Osteocyte (in vitro differentiated cells): ENCODE measurements around the gene BHLHE23. TPM values are rescaled to one million over a fixed set of nuclear protein-coding genes. Genes with fewer than 3 reads are reported as not detected.

Experiments used
- DNase-seq: peaks from one replicate; pipeline ENCODE4 v3.0.0; 2021; ENCODE audit warnings: mixed read lengths; ENCODE audit not compliant: unreplicated experiment; ENCODE audit errors: extremely low spot score
- H3K27ac Mint-ChIP-seq: one replicate; pipeline ENCODE4 v1.8.0; 2021; ENCODE audit warnings: mild to moderate bottlenecking, mixed read lengths; ENCODE audit not compliant: unreplicated experiment
- H3K27me3 Mint-ChIP-seq: one replicate; pipeline ENCODE4 v1.8.0; 2021; ENCODE audit warnings: mixed read lengths; ENCODE audit not compliant: unreplicated experiment
- H3K36me3 Mint-ChIP-seq: one replicate; pipeline ENCODE4 v1.8.0; 2021; ENCODE audit warnings: mixed read lengths; ENCODE audit not compliant: unreplicated experiment
- H3K4me1 Mint-ChIP-seq: one replicate; pipeline ENCODE4 v1.8.0; 2021; ENCODE audit warnings: mixed read lengths; ENCODE audit not compliant: unreplicated experiment
- H3K4me3 Mint-ChIP-seq: one replicate; pipeline ENCODE4 v1.8.0; 2021; ENCODE audit warnings: mild to moderate bottlenecking, moderate library complexity, mixed read lengths; ENCODE audit not compliant: unreplicated experiment
- H3K9me3 Mint-ChIP-seq: one replicate; pipeline ENCODE4 v1.8.0; 2021; ENCODE audit warnings: mixed read lengths; ENCODE audit not compliant: unreplicated experiment
- total RNA-seq: library from RNA; stranded (reverse); gene quantifications from 2 replicates; pipeline ENCODE4 v1.2.1, GENCODE V29; 2021
- TF ChIP-seq, protein P1 (sequence below): fragments of 200-600 bp; sonication (generic); IDR thresholded peaks from 2 replicates; pipeline ENCODE4 v1.5.0; 2021; ENCODE audit warnings: antibody characterized with exemption, mild to moderate bottlenecking, moderate library complexity

The BHLHE23 gene
- total RNA-seq, 1 donor from 2014 or later = not detected

DNA sequence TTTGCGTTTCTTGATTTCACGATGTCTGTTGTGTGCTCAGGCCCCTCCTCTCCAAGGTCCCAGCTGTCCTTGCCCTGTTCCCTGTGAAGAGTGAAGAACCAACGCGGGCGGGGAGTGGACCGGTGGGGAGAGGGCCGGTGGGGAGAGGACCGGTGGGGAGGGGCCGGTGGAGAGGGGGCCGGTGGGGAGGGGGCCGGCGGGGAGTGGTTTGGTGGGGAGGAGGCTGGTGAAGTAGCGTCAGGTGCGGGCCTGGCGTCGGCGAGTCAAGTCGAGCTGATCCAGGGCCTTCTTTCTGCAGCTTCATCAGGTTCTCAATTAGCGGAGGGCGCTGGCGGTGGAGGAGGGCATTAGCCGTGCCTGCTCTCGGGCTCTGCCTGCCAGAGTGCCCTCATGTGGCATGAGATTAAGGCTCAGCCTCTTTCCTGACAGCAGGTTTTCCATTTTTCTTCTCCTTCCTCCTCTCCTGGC is 21.2 kb upstream of the BHLHE23 start:
- no peaks in the 10 kb centered on the region for H3K4me1 Mint-ChIP-seq
- peaks cover 16% of the 10 kb centered on the region for H3K27me3 Mint-ChIP-seq
- H3K9me3 Mint-ChIP-seq = no peaks in the 10 kb centered on the region
- H3K36me3 Mint-ChIP-seq = no peaks in the 10 kb centered on the region
- DNase-seq = no peak
- no peak overlapping the region for H3K27ac Mint-ChIP-seq
- H3K4me3 Mint-ChIP-seq = no peak overlapping the region
- TF ChIP-seq, protein P1, sequence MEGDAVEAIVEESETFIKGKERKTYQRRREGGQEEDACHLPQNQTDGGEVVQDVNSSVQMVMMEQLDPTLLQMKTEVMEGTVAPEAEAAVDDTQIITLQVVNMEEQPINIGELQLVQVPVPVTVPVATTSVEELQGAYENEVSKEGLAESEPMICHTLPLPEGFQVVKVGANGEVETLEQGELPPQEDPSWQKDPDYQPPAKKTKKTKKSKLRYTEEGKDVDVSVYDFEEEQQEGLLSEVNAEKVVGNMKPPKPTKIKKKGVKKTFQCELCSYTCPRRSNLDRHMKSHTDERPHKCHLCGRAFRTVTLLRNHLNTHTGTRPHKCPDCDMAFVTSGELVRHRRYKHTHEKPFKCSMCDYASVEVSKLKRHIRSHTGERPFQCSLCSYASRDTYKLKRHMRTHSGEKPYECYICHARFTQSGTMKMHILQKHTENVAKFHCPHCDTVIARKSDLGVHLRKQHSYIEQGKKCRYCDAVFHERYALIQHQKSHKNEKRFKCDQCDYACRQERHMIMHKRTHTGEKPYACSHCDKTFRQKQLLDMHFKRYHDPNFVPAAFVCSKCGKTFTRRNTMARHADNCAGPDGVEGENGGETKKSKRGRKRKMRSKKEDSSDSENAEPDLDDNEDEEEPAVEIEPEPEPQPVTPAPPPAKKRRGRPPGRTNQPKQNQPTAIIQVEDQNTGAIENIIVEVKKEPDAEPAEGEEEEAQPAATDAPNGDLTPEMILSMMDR = no peak

DNA sequence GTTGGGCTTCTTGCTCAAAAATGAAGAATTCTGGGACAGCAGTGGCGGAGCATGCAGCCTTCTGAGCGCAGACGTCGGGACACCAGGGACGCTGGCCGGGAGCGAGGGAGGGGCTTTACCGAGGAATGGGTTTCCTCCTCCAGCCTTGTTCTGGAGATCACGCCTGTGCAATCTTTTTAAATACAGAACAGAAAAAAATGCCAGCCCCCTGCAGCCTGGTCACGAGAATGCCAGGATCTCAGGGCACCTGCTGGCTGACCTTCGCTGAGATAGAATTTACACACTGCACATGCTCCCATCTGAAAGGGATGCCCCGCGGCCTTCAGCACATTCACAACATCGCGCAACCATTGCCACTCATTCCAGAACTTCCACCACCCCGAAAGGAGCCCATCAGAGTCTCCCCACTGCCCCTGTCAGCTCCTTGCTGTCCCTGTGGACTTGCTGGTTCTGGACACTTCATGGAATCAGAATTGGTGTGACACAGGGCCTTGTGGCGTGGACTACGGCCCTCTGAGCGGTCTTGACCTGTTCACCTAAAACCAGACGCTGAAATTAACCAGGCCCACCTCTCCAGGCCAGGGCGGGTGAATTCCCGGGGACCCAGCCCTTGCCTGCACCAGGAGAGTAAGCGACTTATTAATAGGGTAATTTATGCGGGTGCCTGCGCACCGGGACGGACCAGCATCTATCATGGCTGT is 20.6 kb upstream of the BHLHE23 start:
- H3K4me1 Mint-ChIP-seq = no peaks in the 10 kb centered on the region
- no peak for DNase-seq
- H3K27ac Mint-ChIP-seq = no peak overlapping the region
- no peaks in the 10 kb centered on the region for H3K9me3 Mint-ChIP-seq
- H3K27me3 Mint-ChIP-seq = peaks cover 12% of the 10 kb centered on the region
- TF ChIP-seq, protein P1 = no peak
- no peak overlapping the region for H3K4me3 Mint-ChIP-seq
- no peaks in the 10 kb centered on the region for H3K36me3 Mint-ChIP-seq

DNA sequence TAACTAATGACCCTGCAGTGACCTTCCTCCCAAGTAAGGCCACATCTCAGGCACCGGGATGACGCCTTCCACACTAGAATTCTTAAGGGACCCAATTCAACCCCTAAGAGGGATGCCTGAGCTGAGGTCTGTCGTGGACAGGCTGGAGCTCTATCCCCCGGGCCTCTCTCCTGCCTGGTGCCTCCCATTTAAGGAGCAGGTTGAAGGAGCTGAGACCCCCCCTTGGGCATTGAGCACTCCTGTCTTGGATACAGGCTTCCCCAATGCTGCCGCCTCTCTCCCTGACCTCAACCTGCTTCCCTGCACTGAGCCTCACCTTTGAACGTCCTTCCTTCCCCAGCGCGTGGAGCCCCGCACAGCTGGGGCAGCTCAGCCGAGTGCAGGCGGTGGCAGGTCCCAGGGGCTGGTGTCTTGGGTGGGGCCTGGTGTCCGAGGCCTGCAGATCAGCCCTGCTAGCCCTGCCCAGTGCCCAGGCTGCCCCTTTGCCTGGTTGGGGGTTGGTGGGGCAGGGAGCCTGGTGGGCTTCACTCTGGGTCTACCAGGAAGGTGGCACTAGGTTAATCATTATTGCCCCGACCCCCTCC is 19.9 kb upstream of the BHLHE23 start:
- Mint-ChIP-seq H3K4me3 (no peak overlapping the region), H3K9me3 (no peaks in the 10 kb centered on the region), H3K4me1 (no peaks in the 10 kb centered on the region), H3K27ac (no peak overlapping the region), H3K27me3 (peaks cover 10% of the 10 kb centered on the region), H3K36me3 (no peaks in the 10 kb centered on the region)
- no peak for DNase-seq
- TF ChIP-seq, protein P1 = no peak

DNA sequence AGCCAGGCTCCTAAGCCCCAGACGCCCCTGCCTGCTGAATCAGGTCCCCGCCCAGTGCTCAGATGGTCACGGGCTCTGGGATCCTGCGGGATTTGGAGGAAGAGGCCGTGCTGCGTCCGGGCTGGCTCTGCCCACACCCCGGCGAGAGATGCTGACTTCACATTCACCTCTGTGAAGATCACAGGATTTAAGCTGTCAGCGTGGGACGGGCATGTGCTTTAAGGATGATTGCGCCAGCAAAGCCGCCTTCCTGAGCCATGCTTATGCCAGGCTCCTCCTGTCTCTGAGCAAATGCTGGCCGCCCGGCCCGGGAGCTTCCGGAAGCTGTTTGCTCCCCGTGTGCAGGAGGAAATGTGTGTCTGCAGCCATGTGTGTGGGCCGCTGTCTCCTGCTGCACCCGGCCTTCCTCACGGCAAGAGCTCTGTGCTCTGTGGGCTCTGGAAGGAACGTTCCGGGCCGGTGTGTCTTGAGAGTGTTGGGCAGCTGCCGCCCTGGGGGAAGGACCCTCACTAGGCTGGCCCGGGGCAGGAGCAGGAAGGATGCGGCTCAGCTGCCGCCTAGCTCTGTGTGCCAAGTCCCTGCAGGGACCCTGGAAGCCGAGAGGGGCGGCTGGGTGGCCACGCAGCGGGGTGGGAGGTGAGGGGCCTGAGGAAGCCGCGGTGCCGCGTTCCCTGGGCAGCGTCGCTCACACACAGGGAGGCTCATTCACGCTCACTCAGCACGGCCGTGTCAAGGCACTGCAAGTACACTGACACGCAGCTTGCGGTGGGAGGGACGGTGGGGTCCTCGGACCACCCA is 19.0 kb upstream of the BHLHE23 start:
- H3K9me3 Mint-ChIP-seq = no peaks in the 10 kb centered on the region
- no peaks in the 10 kb centered on the region for H3K4me1 Mint-ChIP-seq
- H3K27me3 Mint-ChIP-seq = peaks cover 10% of the 10 kb centered on the region
- TF ChIP-seq, protein P1 = no peak
- no peak overlapping the region for H3K4me3 Mint-ChIP-seq
- no peak for DNase-seq
- H3K27ac Mint-ChIP-seq = no peak overlapping the region
- H3K36me3 Mint-ChIP-seq = no peaks in the 10 kb centered on the region
